ENCODE measurements around the gene FRMPD2.

- TF ChIP-seq CTCF (IDR thresholded peaks at IDR 0.05; ENCODE audit: borderline replicate concordance, extremely low read depth, low read length, poor library complexity, severe bottlenecking) (no peak), EZH2 (IDR thresholded peaks at IDR 0.05; ENCODE audit: borderline replicate concordance, low read depth, low read length, severe bottlenecking) (no peak)
Observed at GRCh38 chr10:48251525-48252353, 22.8 kb downstream of the FRMPD2 start.

Measured in DND-41 (cell line).